LHCN-M2 (cell line): Measurements from ENCODE around the gene PLEKHN1. TPM values are rescaled to one million over a fixed set of nuclear protein-coding genes. Genes with fewer than 3 reads are reported as not detected.

ENCODE experiments used
- DNase-seq: peaks from one replicate; pipeline ENCODE4 v3.0.0-alpha.2; 2012; ENCODE audit warnings: low read depth
- polyA plus RNA-seq: library from polyadenylated mRNA; unstranded; fragments of >200 nt; gene quantifications from one replicate; pipeline ENCODE4 v1.2.1, GENCODE V29; 2012; ENCODE audit warnings: missing spikeins
- total RNA-seq: library from RNA; depleted of rRNA; stranded (reverse); fragments of >200 nt; gene quantifications from 2 replicates; pipeline ENCODE4 v1.2.3, GENCODE V29; 2014; rRNA removed

The PLEKHN1 gene
- 0.19 and 0.40 TPM in 2 replicates for total RNA-seq
- 0.80 TPM for polyA plus RNA-seq

GRCh38 chr1:966135-966703 is at the start of gene PLEKHN1:
Gene PLEKHN1, plus strand, starts transcription at chr1:966482. Its CDS starts 50 bp downstream, at chr1:966532.
- no peak for DNase-seq

GRCh38 chr1:917076-917459 is 49.2 kb upstream of the PLEKHN1 start:
- DNase-seq = no peak

- no peak for DNase-seq
Measured at GRCh38 chr1:917466-918091, 48.7 kb upstream of the PLEKHN1 start.

GRCh38 chr1:918353-918752 is 47.9 kb upstream of the PLEKHN1 start:
- DNase-seq = no peak

- DNase-seq = no peak
Measured at GRCh38 chr1:918843-919242, 47.4 kb upstream of the PLEKHN1 start.

GRCh38 chr1:919271-919872 is 46.9 kb upstream of the PLEKHN1 start:
- no peak for DNase-seq

GRCh38 chr1:920010-920409 is 46.3 kb upstream of the PLEKHN1 start:
- no peak for DNase-seq

GRCh38 chr1:920521-920920 is 45.8 kb upstream of the PLEKHN1 start:
- DNase-seq = no peak

GRCh38 chr1:921011-921837 is 45.1 kb upstream of the PLEKHN1 start:
- DNase-seq = peak; percentile 62

GRCh38 chr1:923131-923990 is 42.9 kb upstream of the PLEKHN1 start, which contains the start of gene SAMD11:
Gene SAMD11, plus strand, starts transcription at chr1:923923. Its CDS starts 509 bp downstream, at chr1:924432.
- peak; percentile 78 for DNase-seq

- no peak for DNase-seq
Measured at GRCh38 chr1:923991-924655, 42.2 kb upstream of the PLEKHN1 start.

- no peak for DNase-seq
Measured at GRCh38 chr1:924656-925560, 41.4 kb upstream of the PLEKHN1 start.

- DNase-seq = no peak
Measured at GRCh38 chr1:925561-926421, 40.5 kb upstream of the PLEKHN1 start.

- DNase-seq = no peak
Measured at GRCh38 chr1:927234-927633, 39.0 kb upstream of the PLEKHN1 start.

- DNase-seq = no peak
Measured at GRCh38 chr1:927748-928147, 38.5 kb upstream of the PLEKHN1 start.

- DNase-seq = no peak
Measured at GRCh38 chr1:928825-929661, 37.2 kb upstream of the PLEKHN1 start.
